ENCODE data around the gene PLEKHA1.

Gene PLEKHA1

GRCh38 chr10:122445904-122446303, 71.4 kb downstream of the PLEKHA1 start:
- Histone ChIP-seq H3K9ac (ENCODE audit: low read length) (no peak overlapping the region), H3K9me2 (ENCODE audit: low read depth, low read length) (no peaks in the 10 kb centered on the region), H3K27me3 (ENCODE audit: insufficient read depth, low read length) (no peaks in the 10 kb centered on the region), H3K27ac (ENCODE audit: low read depth, low read length, poor library complexity, severe bottlenecking) (no peak overlapping the region), H3K4me1 (ENCODE audit: insufficient read depth, low read length, severe bottlenecking) (no peaks in the 10 kb centered on the region), H3K36me3 (ENCODE audit: insufficient read depth, low read length) (no peaks in the 10 kb centered on the region), H4K20me1 (ENCODE audit: insufficient read depth, low read length) (no peaks in the 10 kb centered on the region), H3K9me3 (ENCODE audit: low read length) (no peaks in the 10 kb centered on the region), H3K4me3 (ENCODE audit: low read depth, low read length, poor library complexity, severe bottlenecking) (no peak overlapping the region), H3K79me2 (ENCODE audit: insufficient read depth, low read length) (no peaks in the 10 kb centered on the region), H3F3A (ENCODE audit: insufficient read depth, low read length) (no peaks in the 10 kb centered on the region), H2AFZ (ENCODE audit: low read length) (no peak overlapping the region), H3K4me2 (ENCODE audit: low read length) (no peak overlapping the region)
- TF ChIP-seq CTCF (IDR thresholded peaks at IDR 0.05; ENCODE audit: low read length) (no peak), EZH2 (IDR thresholded peaks at IDR 0.05; ENCODE audit: borderline replicate concordance, low read length) (no peak)

GRCh38 chr10:122446668-122447423, 72.3 kb downstream of the PLEKHA1 start:
- Histone ChIP-seq H3K9me2 (ENCODE audit: low read depth, low read length) (no peaks in the 10 kb centered on the region), H3K4me2 (ENCODE audit: low read length) (no peak overlapping the region), H3K36me3 (ENCODE audit: insufficient read depth, low read length) (no peaks in the 10 kb centered on the region), H2AFZ (ENCODE audit: low read length) (no peak overlapping the region), H3K9ac (ENCODE audit: low read length) (no peak overlapping the region), H3K9me3 (ENCODE audit: low read length) (no peaks in the 10 kb centered on the region), H4K20me1 (ENCODE audit: insufficient read depth, low read length) (no peaks in the 10 kb centered on the region), H3F3A (ENCODE audit: insufficient read depth, low read length) (no peaks in the 10 kb centered on the region), H3K79me2 (ENCODE audit: insufficient read depth, low read length) (no peaks in the 10 kb centered on the region), H3K27me3 (ENCODE audit: insufficient read depth, low read length) (no peaks in the 10 kb centered on the region), H3K4me1 (ENCODE audit: insufficient read depth, low read length, severe bottlenecking) (no peaks in the 10 kb centered on the region), H3K4me3 (ENCODE audit: low read depth, low read length, poor library complexity, severe bottlenecking) (no peak overlapping the region), H3K27ac (ENCODE audit: low read depth, low read length, poor library complexity, severe bottlenecking) (no peak overlapping the region)
- no peak for TF ChIP-seq EZH2 (IDR thresholded peaks at IDR 0.05; ENCODE audit: borderline replicate concordance, low read length)
- no peak for TF ChIP-seq CTCF (IDR thresholded peaks at IDR 0.05; ENCODE audit: low read length)

- Histone ChIP-seq H3K9me3 (ENCODE audit: low read length) (0 out of 2 replicates have a peak, but pooled peaks cover 2% of the 10 kb centered on the region), H4K20me1 (ENCODE audit: insufficient read depth, low read length) (no peaks in the 10 kb centered on the region), H3F3A (ENCODE audit: insufficient read depth, low read length) (no peaks in the 10 kb centered on the region), H3K27ac (ENCODE audit: low read depth, low read length, poor library complexity, severe bottlenecking) (no peak overlapping the region), H2AFZ (ENCODE audit: low read length) (no peak overlapping the region), H3K36me3 (ENCODE audit: insufficient read depth, low read length) (no peaks in the 10 kb centered on the region), H3K4me2 (ENCODE audit: low read length) (no peak overlapping the region), H3K4me1 (ENCODE audit: insufficient read depth, low read length, severe bottlenecking) (no peaks in the 10 kb centered on the region), H3K27me3 (ENCODE audit: insufficient read depth, low read length) (no peaks in the 10 kb centered on the region), H3K79me2 (ENCODE audit: insufficient read depth, low read length) (no peaks in the 10 kb centered on the region), H3K9me2 (ENCODE audit: low read depth, low read length) (no peaks in the 10 kb centered on the region), H3K4me3 (ENCODE audit: low read depth, low read length, poor library complexity, severe bottlenecking) (no peak overlapping the region), H3K9ac (ENCODE audit: low read length) (no peak overlapping the region)
- TF ChIP-seq EZH2 (IDR thresholded peaks at IDR 0.05; ENCODE audit: borderline replicate concordance, low read length) (no peak), CTCF (IDR thresholded peaks at IDR 0.05; ENCODE audit: low read length) (no peak)
These were observed 74.1 kb downstream of the PLEKHA1 start for GRCh38 chr10:122448600-122448999.

Measured in OCI-LY1 (cell line).